A549 (cell line): Measurements from ENCODE around the gene HSFX3. TPM values are rescaled to one million over a fixed set of nuclear protein-coding genes. Genes with fewer than 3 reads are reported as not detected.

Source experiments
- ATAC-seq, 2 experiments: fragments of 200-7000 bp in 1 of 2; fragments of >200 bp in 1 of 2; cut with Nextera tagmentation in 1 of 2; cut with Tn5 transposase in 1 of 2; 3 replicates each; pipeline versions ENCODE4 v1.8.0 to v1.9.1; 2018 to 2020; ENCODE audit warnings: mild to moderate bottlenecking in 1 of 2, moderate library complexity in 1 of 2
- CTCF ChIA-PET: fragments of 300-600 bp; sonication (Branson Sonifier 250); formaldehyde crosslinking; extraction: SDS; loops from one replicate; lab custom pipeline; 2021; ENCODE audit warnings: antibody characterized with exemption, inconsistent platforms; lab: Yijun Ruan, JAX
- POLR2A ChIA-PET: fragments of 350-600 bp; formaldehyde crosslinking; extraction: SDS; loops from one replicate; lab custom pipeline; 2021; ENCODE audit warnings: antibody characterized with exemption, inconsistent platforms; lab: Yijun Ruan, JAX
- DNase-seq, 2 experiments: peaks; one replicate each; pipeline versions ENCODE4 v3.0.0 to v3.0.0-alpha.2; 2011 to 2016; ENCODE audit warnings: low read depth in 1 of 2, low spot score in 1 of 2
- FAIRE-seq: peaks from 2 replicates; lab custom pipeline; 2011; peaks lifted over from hg19 to GRCh38; lab: Jason Lieb, UNC
- H3K27ac ChIP-seq, 2 experiments: fragments of >200 bp; sonication (Bioruptor Twin); formaldehyde crosslinking; 3 replicates each; pipeline ENCODE4 v1.5.1; 2016 to 2017
- H3K4me1 ChIP-seq: fragments of >200 bp; sonication (Bioruptor Twin); formaldehyde crosslinking; 3 replicates; pipeline ENCODE4 v1.6.1; 2016
- H3K4me2 ChIP-seq: fragments of >200 bp; sonication (Bioruptor Twin); formaldehyde crosslinking; 3 replicates; pipeline ENCODE4 v1.6.1; 2016
- H3K4me3 ChIP-seq: fragments of >200 bp; sonication (Bioruptor Twin); formaldehyde crosslinking; 3 replicates; pipeline ENCODE4 v1.5.1; 2016
- H3K9me3 ChIP-seq: fragments of >200 bp; sonication (Bioruptor Twin); formaldehyde crosslinking; 3 replicates; pipeline ENCODE4 v1.6.1; 2016
- ATOH8 ChIP-seq: fragments of 250-450 bp; sonication (Bioruptor Pico); IDR thresholded peaks from 2 replicates; pipeline ENCODE4 v1.5.0; 2020; ENCODE audit warnings: low read depth, mild to moderate bottlenecking, moderate library complexity
- CBX2 ChIP-seq: fragments of 200-600 bp; sonication (generic); IDR thresholded peaks from 2 replicates; pipeline ENCODE4 v1.6.1; 2016; ENCODE audit warnings: low read depth, mild to moderate bottlenecking, borderline replicate concordance
- CEBPB ChIP-seq, 2 experiments: fragments of >200 bp in 1 of 2; sonication (Bioruptor Twin) in 1 of 2; formaldehyde crosslinking in 1 of 2; IDR thresholded peaks; 2 replicates each; pipeline ENCODE4 v1.6.1; 2012 to 2016
- CHD2 ChIP-seq: fragments of 150-350 bp; IDR thresholded peaks from 2 replicates; pipeline ENCODE4 v1.6.1; 2014; ENCODE audit warnings: low read length; ENCODE audit not compliant: partially characterized antibody
- CTCF ChIP-seq: fragments of >200 bp; sonication (Bioruptor Twin); formaldehyde crosslinking; IDR thresholded peaks from 3 replicates; pipeline ENCODE4 v1.5.1; 2016
- EHMT2 ChIP-seq: fragments of 200-600 bp; sonication (generic); IDR thresholded peaks from 2 replicates; pipeline ENCODE4 v1.6.1; 2016; ENCODE audit warnings: antibody characterized with exemption, low read depth, mild to moderate bottlenecking, moderate library complexity
- ELK1 ChIP-seq: fragments of 150-350 bp; IDR thresholded peaks from 2 replicates; pipeline ENCODE4 v1.6.1; 2014; ENCODE audit warnings: low read depth, mild to moderate bottlenecking, low read length
- ESRRA ChIP-seq: fragments of 150-350 bp; IDR thresholded peaks from 2 replicates; pipeline ENCODE4 v1.6.1; 2014; ENCODE audit warnings: mild to moderate bottlenecking, low read length, borderline replicate concordance
- FOSL2 ChIP-seq, 2 experiments: fragments of 450-650 bp in 1 of 2; fragments of >200 bp in 1 of 2; sonication (Bioruptor Twin) in 1 of 2; formaldehyde crosslinking; IDR thresholded peaks; 2 replicates each; pipeline versions ENCODE4 v1.5.0 to v1.6.1; 2016 to 2020; ENCODE audit warnings: mild to moderate bottlenecking in 1 of 2, moderate library complexity in 1 of 2
- HES2 ChIP-seq: fragments of >200 bp; sonication (Bioruptor Twin); formaldehyde crosslinking; IDR thresholded peaks from 2 replicates; pipeline ENCODE4 v1.6.1; 2016
- HOXA7 ChIP-seq: fragments of 250-450 bp; sonication (Bioruptor Pico); IDR thresholded peaks from 2 replicates; pipeline ENCODE4 v1.5.0; 2020; ENCODE audit warnings: mild to moderate bottlenecking, moderate library complexity
- HOXB13 ChIP-seq: fragments of 250-450 bp; sonication (Bioruptor Pico); IDR thresholded peaks from 2 replicates; pipeline ENCODE4 v1.5.0; 2020; ENCODE audit warnings: low read depth, mild to moderate bottlenecking, moderate library complexity
- HOXB5 ChIP-seq: fragments of 250-450 bp; sonication (Bioruptor Pico); IDR thresholded peaks from 2 replicates; pipeline ENCODE4 v1.5.0; 2020; ENCODE audit warnings: mild to moderate bottlenecking, moderate library complexity
- KDM1A ChIP-seq: fragments of 200-600 bp; sonication (generic); IDR thresholded peaks from 2 replicates; pipeline ENCODE4 v1.6.1; 2016; ENCODE audit warnings: low read depth, mild to moderate bottlenecking
- MAFK ChIP-seq: fragments of 450-650 bp; IDR thresholded peaks from 2 replicates; pipeline ENCODE4 v1.6.1; 2014; ENCODE audit not compliant: partially characterized antibody
- NFE2L2 ChIP-seq: fragments of 150-350 bp; conservative IDR thresholded peaks from 2 replicates; pipeline ENCODE4 v1.6.1; 2014; ENCODE audit warnings: low read length
- NPAS2 ChIP-seq: fragments of 250-450 bp; sonication (Bioruptor Pico); IDR thresholded peaks from 2 replicates; pipeline ENCODE4 v1.8.0; 2022; ENCODE audit warnings: mild to moderate bottlenecking, moderate library complexity, borderline replicate concordance
- NR3C1 ChIP-seq: fragments of >200 bp; sonication (Bioruptor Twin); formaldehyde crosslinking; IDR thresholded peaks from 3 replicates; pipeline ENCODE4 v1.6.1; 2017
- PBX3 ChIP-seq: IDR thresholded peaks from 2 replicates; pipeline ENCODE4 v1.6.1; 2012
- PHF8 ChIP-seq: fragments of 200-600 bp; sonication (generic); IDR thresholded peaks from 2 replicates; pipeline ENCODE4 v1.6.1; 2016; ENCODE audit warnings: low read depth, mild to moderate bottlenecking, antibody characterized with exemption, moderate library complexity, borderline replicate concordance
- RAD21 ChIP-seq, 2 experiments: fragments of >200 bp in 1 of 2; sonication (Bioruptor Twin) in 1 of 2; formaldehyde crosslinking in 1 of 2; IDR thresholded peaks in 1 of 2; conservative IDR thresholded peaks in 1 of 2; 2 replicates in 1 of 2; 3 replicates in 1 of 2; pipeline ENCODE4 v1.6.1; 2012 to 2018; ENCODE audit warnings: inconsistent platforms in 1 of 2
- RFX5 ChIP-seq: fragments of 450-650 bp; IDR thresholded peaks from 2 replicates; pipeline ENCODE4 v1.7.1; 2014; ENCODE audit warnings: antibody characterized with exemption, mild to moderate bottlenecking, moderate library complexity
- RNF2 ChIP-seq: fragments of 200-600 bp; sonication (generic); IDR thresholded peaks from 2 replicates; pipeline ENCODE4 v1.6.1; 2016; ENCODE audit warnings: low read depth, mild to moderate bottlenecking, antibody characterized with exemption, moderate library complexity, borderline replicate concordance
- SMC3 ChIP-seq: fragments of >200 bp; sonication (Bioruptor Twin); formaldehyde crosslinking; IDR thresholded peaks from 3 replicates; pipeline ENCODE4 v1.6.1; 2018; ENCODE audit warnings: inconsistent platforms
- USF2 ChIP-seq: fragments of 450-650 bp; IDR thresholded peaks from 2 replicates; pipeline ENCODE4 v1.6.1; 2014; ENCODE audit warnings: antibody characterized with exemption
- ZC3H11A ChIP-seq: fragments of 450-650 bp; IDR thresholded peaks from 2 replicates; pipeline ENCODE4 v1.6.1; 2014; ENCODE audit warnings: antibody characterized with exemption, mild to moderate bottlenecking
- ZNF302 ChIP-seq: fragments of 250-450 bp; sonication (Bioruptor Pico); IDR thresholded peaks from 2 replicates; pipeline ENCODE4 v1.9.0; 2021; ENCODE audit warnings: inconsistent platforms, mild to moderate bottlenecking, moderate library complexity
- WGBS: methylation state at CpG from one replicate; pipeline ENCODE4 v1.1.6; 2017; ENCODE audit errors: missing lambda C conversion rate; 5-methylcytosine and 5-hydroxymethylcytosine counted together
- polyA plus RNA-seq, 4 experiments: library from polyadenylated mRNA; depleted of rRNA in 3 of 4; stranded (reverse); fragments of >200 nt; fragmentation: RNase III in 1 of 4; extraction: RNeasy Plus Mini Kit Qiagen cat#74134 plus additional on column Dnase treatment in 1 of 4; gene quantifications; 2 replicates in 3 of 4; 3 replicates in 1 of 4; pipeline ENCODE4 v1.2.3, GENCODE V29; 2011 to 2017

Gene HSFX3
- polyA plus RNA-seq, 2 of the 4 experiments (the other 2 are of a cell fraction), result not detected

GRCh38 chrX:149511081-149511480 lies 38.6 kb downstream of the HSFX3 start:
- ATAC-seq (no peak), DNase-seq (no peak), FAIRE-seq (no peak)
- CTCF ChIA-PET, result interaction anchor here (1.2 to 4.3 kb wide), 9 partner anchors 10 to 34 kb away, joined by 3 to 40 read pairs (median 5); partner anchors contain the start of gene EOLA1
- Histone ChIP-seq H3K9me3 (no peaks in the 10 kb centered on the region), H3K4me3 (no peak overlapping the region), H3K27ac (no peak overlapping the region), H3K4me2 (no peak overlapping the region), H3K4me1 (no peaks in the 10 kb centered on the region)
- 71% methylated on average over 5 of the region's 5 CpGs for WGBS
- POLR2A ChIA-PET, result interaction anchor here (1.1 kb wide), 1 partner anchor 428 kb away, joined by 4 read pairs; no protein-coding TSS in a partner anchor
- no peak for TF ChIP-seq HOXA7 (CRISPR knock-in tag)
- no peak for TF ChIP-seq ATOH8 (CRISPR knock-in tag)
- TF ChIP-seq NPAS2 (CRISPR knock-in tag), result no peak
- TF ChIP-seq HOXB13 (CRISPR knock-in tag), result no peak
- no peak for TF ChIP-seq RNF2
- TF ChIP-seq ZC3H11A, result no peak
- TF ChIP-seq NFE2L2, result no peak
- TF ChIP-seq ZNF302 (CRISPR knock-in tag), result no peak
- no peak for TF ChIP-seq HOXB5 (CRISPR knock-in tag)
- no peak for TF ChIP-seq CBX2
- TF ChIP-seq FOSL2 (IDR thresholded peaks at IDR 0.05), result no peak
- no peak for TF ChIP-seq FOSL2 (CRISPR knock-in tag; IDR thresholded peaks at IDR 0.05)
- TF ChIP-seq EHMT2, result no peak

GRCh38 chrX:149510386-149510785 lies 39.3 kb downstream of the HSFX3 start:
- CTCF ChIA-PET, result interaction anchor here (0.9 to 4.3 kb wide), 4 partner anchors 12 to 30 kb away, joined by 3 to 40 read pairs (median 15); partner anchors contain the start of gene EOLA1
- DNase-seq (no peak), FAIRE-seq (no peak), ATAC-seq (peak; percentile 55 to 66; a peak in 3 of 6 replicates)
- no peak overlapping the region for H3K4me2 ChIP-seq
- H3K27ac ChIP-seq, result no peak overlapping the region
- TF ChIP-seq ESRRA (no peak), ZNF302 (CRISPR knock-in tag) (no peak), RFX5 (no peak), RAD21 (conservative IDR thresholded peaks at IDR 0.05 in 1 of 2, IDR thresholded peaks at IDR 0.05 in 1 of 2) (no peak), PHF8 (no peak), CBX2 (no peak), USF2 (no peak), SMC3 (no peak), HOXB5 (CRISPR knock-in tag) (no peak), KDM1A (no peak), CEBPB (IDR thresholded peaks at IDR 0.05) (no peak), HES2 (no peak)
- WGBS, result 46% methylated on average over 4 of the region's 4 CpGs
- POLR2A ChIA-PET, result interaction anchor here (1.1 kb wide), 1 partner anchor 429 kb away, joined by 4 read pairs; no protein-coding TSS in a partner anchor
- H3K9me3 ChIP-seq, result no peaks in the 10 kb centered on the region
- no peak overlapping the region for H3K4me3 ChIP-seq
- peaks cover 4% of the 10 kb centered on the region; the same call in 1 of the 3 replicates for H3K4me1 ChIP-seq

- Histone ChIP-seq H3K4me3 (no peak overlapping the region), H3K9me3 (no peaks in the 10 kb centered on the region), H3K27ac (no peak overlapping the region), H3K4me1 (peaks cover 9% of the 10 kb centered on the region; the same call in 1 of the 3 replicates), H3K4me2 (no peak overlapping the region)
- ATAC-seq, result no peak
- 67% methylated on average over 1 of the region's 1 CpG for WGBS
- ChIA-PET CTCF (no interaction called here), POLR2A (no interaction called here)
- DNase-seq, result no peak
- no peak for FAIRE-seq
- TF ChIP-seq NPAS2 (CRISPR knock-in tag) (no peak), CHD2 (no peak), ELK1 (no peak), CTCF (no peak), MAFK (no peak), NR3C1 (no peak), ATOH8 (CRISPR knock-in tag) (no peak), PBX3 (no peak)
Observed at GRCh38 chrX:149508467-149508866, 41.3 kb downstream of the HSFX3 start.
